NAMALWA (cell line): ENCODE data around the gene CENPT.

Source experiments
- DNase-seq: peaks from one replicate; pipeline ENCODE4 v3.0.0-alpha.2; 2015; ENCODE audit warnings: low spot score

Gene CENPT

GRCh38 chr16:67806428-67807147 is 40.9 kb downstream of the CENPT start, which contains the start of the genes RANBP10 and TSNAXIP1:
TSS of gene RANBP10 (minus strand) at chr16:67806560. CDS start at chr16:67806536, 24 bp downstream.
TSS of gene TSNAXIP1 (plus strand) at chr16:67806889. CDS start at chr16:67807150, 261 bp downstream.
- DNase-seq, result peak; percentile 100

- no peak for DNase-seq
Observed at GRCh38 chr16:67805718-67806427, 41.6 kb downstream of the CENPT start.

- peak; percentile 10 for DNase-seq
Observed at GRCh38 chr16:67804853-67805542, 42.5 kb downstream of the CENPT start.

GRCh38 chr16:67803894-67804293 is 43.6 kb downstream of the CENPT start:
- DNase-seq, result no peak

GRCh38 chr16:67801883-67802282 is 45.6 kb downstream of the CENPT start:
- DNase-seq, result peak; percentile 66

- no peak for DNase-seq
Observed at GRCh38 chr16:67801241-67801640, 46.3 kb downstream of the CENPT start.

GRCh38 chr16:67800338-67800926 is 47.1 kb downstream of the CENPT start:
- no peak for DNase-seq

GRCh38 chr16:67796099-67796718 is 51.3 kb downstream of the CENPT start:
- DNase-seq, result no peak

- no peak for DNase-seq
Observed at GRCh38 chr16:67790071-67790470, 57.4 kb downstream of the CENPT start.

GRCh38 chr16:67786491-67786890 is 61.0 kb downstream of the CENPT start:
- no peak for DNase-seq

GRCh38 chr16:67783353-67783725 is 64.2 kb downstream of the CENPT start:
- DNase-seq, result no peak

- DNase-seq, result no peak
Observed at GRCh38 chr16:67782567-67783352, 64.7 kb downstream of the CENPT start.

- DNase-seq, result no peak
Observed at GRCh38 chr16:67781565-67781921, 66.0 kb downstream of the CENPT start.

GRCh38 chr16:67780847-67781564 is 66.5 kb downstream of the CENPT start:
- no peak for DNase-seq

GRCh38 chr16:67779256-67780014 is 68.1 kb downstream of the CENPT start:
- no peak for DNase-seq
